Measurements from ENCODE around the gene COMMD4. TPM values are rescaled to one million over a fixed set of nuclear protein-coding genes. Genes with fewer than 3 reads are reported as not detected.

The COMMD4 gene
- total and polyA plus RNA-seq, 10 of the 15 experiments (the other 5 are each of a cell fraction or from before 2014, with no cell fraction given), result 14.5 to 118 (median 75.3) TPM

GRCh38 chr15:75325922-75326321 lies 9.9 kb upstream of the COMMD4 start:
- ChIA-PET SMC1A (ENCODE audit: uncharacterized antibody, unreplicated experiment) (no interaction called here), POLR2A (no interaction called here), CTCF (no interaction called here), RAD21 (ENCODE audit: unreplicated experiment) (no interaction called here)
- no peak for DNase-seq (ENCODE audit: low read depth, low spot score)
- in situ Hi-C loops (cut with MboI) (no loop called here), intact Hi-C loops (cut with micrococcal nuclease; ENCODE audit: unreplicated experiment) (no loop called here)
- no peaks in the 10 kb centered on the region for H3K9me3 ChIP-seq (replicated peaks; ENCODE audit: control insufficient read depth, insufficient read depth, low read length)
- ATAC-seq, result no peak
- TF ChIP-seq POLR2AphosphoS2 (IDR thresholded peaks at IDR 0.05; ENCODE audit: low read depth, low read length), result no peak
- TF ChIP-seq NRF1 (conservative IDR thresholded peaks at IDR 0.05; ENCODE audit: low read depth, low read length), result no peak
- TF ChIP-seq CBX5 (IDR thresholded peaks at IDR 0.05; ENCODE audit: low read depth), result no peak
- TF ChIP-seq E4F1 (IDR thresholded peaks at IDR 0.05; ENCODE audit: borderline replicate concordance, partially characterized antibody), result no peak
- TF ChIP-seq JUND (IDR thresholded peaks at IDR 0.05; ENCODE audit: low read depth, low read length), result no peak
- H3K4me2 ChIP-seq (ENCODE audit: control insufficient read depth, insufficient read depth), result no peak overlapping the region
- H4K20me1 ChIP-seq (ENCODE audit: control insufficient read depth, insufficient read depth), result no peaks in the 10 kb centered on the region
- H2AFZ ChIP-seq (ENCODE audit: control insufficient read depth, low read depth, low read length), result no peak overlapping the region
- no peaks in the 10 kb centered on the region for H3K4me1 ChIP-seq (ENCODE audit: control insufficient read depth, insufficient read depth, low read length)
- no peak overlapping the region for H3K4me3 ChIP-seq
- no peak for FAIRE-seq
- no peaks in the 10 kb centered on the region for H3K27me3 ChIP-seq (replicated peaks in 1 of 2; ENCODE audit: control insufficient read depth in 2 of 2, insufficient read depth in 2 of 2, low read length in 1 of 2)
- no peak overlapping the region for H3K9ac ChIP-seq (ENCODE audit: control insufficient read depth, insufficient read depth, low read length)
- WGBS (ENCODE audit: insufficient coverage, insufficient replicate concordance, low lambda C conversion rate, missing lambda C conversion rate), result 32% methylated on average over 4 of the region's 4 CpGs
- H3K27ac ChIP-seq (ENCODE audit: control insufficient read depth, insufficient read depth), result no peak overlapping the region
- no TSS peak for BruUV-seq (replicated peaks)
- H3K79me2 ChIP-seq (ENCODE audit: control insufficient read depth, insufficient read depth, low read length), result no peaks in the 10 kb centered on the region
- H3K36me3 ChIP-seq (ENCODE audit: control insufficient read depth in 2 of 2, insufficient read depth in 2 of 2, low read length in 1 of 2), result no peaks in the 10 kb centered on the region

GRCh38 chr15:75327005-75327404 lies 8.9 kb upstream of the COMMD4 start:
- ATAC-seq (no peak), DNase-seq (ENCODE audit: low read depth, low spot score) (no peak), FAIRE-seq (no peak)
- Histone ChIP-seq H3K4me1 (ENCODE audit: control insufficient read depth, insufficient read depth, low read length) (no peaks in the 10 kb centered on the region), H3K4me2 (ENCODE audit: control insufficient read depth, insufficient read depth) (no peak overlapping the region), H4K20me1 (ENCODE audit: control insufficient read depth, insufficient read depth) (no peaks in the 10 kb centered on the region), H3K27me3 (replicated peaks in 1 of 2; ENCODE audit: control insufficient read depth in 2 of 2, insufficient read depth in 2 of 2, low read length in 1 of 2) (no peaks in the 10 kb centered on the region), H3K36me3 (ENCODE audit: control insufficient read depth in 2 of 2, insufficient read depth in 2 of 2, low read length in 1 of 2) (no peaks in the 10 kb centered on the region), H3K9ac (ENCODE audit: control insufficient read depth, insufficient read depth, low read length) (no peak overlapping the region), H2AFZ (ENCODE audit: control insufficient read depth, low read depth, low read length) (no peak overlapping the region), H3K27ac (ENCODE audit: control insufficient read depth, insufficient read depth) (no peak overlapping the region), H3K79me2 (ENCODE audit: control insufficient read depth, insufficient read depth, low read length) (no peaks in the 10 kb centered on the region), H3K4me3 (no peak overlapping the region), H3K9me3 (replicated peaks; ENCODE audit: control insufficient read depth, insufficient read depth, low read length) (no peaks in the 10 kb centered on the region)
- ChIA-PET CTCF (interaction anchor here (2.9 kb wide), 1 partner anchor 42 kb away, joined by 8 read pairs; the partner anchor contains the start of gene MAN2C1), POLR2A (no interaction called here), SMC1A (ENCODE audit: uncharacterized antibody, unreplicated experiment) (no interaction called here), RAD21 (ENCODE audit: unreplicated experiment) (no interaction called here)
- in situ Hi-C loops (cut with MboI), result no loop called here
- WGBS (ENCODE audit: insufficient coverage, insufficient replicate concordance, low lambda C conversion rate, missing lambda C conversion rate), result 39% methylated on average over 4 of the region's 4 CpGs
- intact Hi-C loops (cut with micrococcal nuclease; ENCODE audit: unreplicated experiment), result no loop called here
- BruUV-seq (replicated peaks), result no TSS peak
- no peak for TF ChIP-seq MYB (IDR thresholded peaks at IDR 0.05; ENCODE audit: borderline replicate concordance, low read depth, low read length)
- no peak for TF ChIP-seq ELK1 (IDR thresholded peaks at IDR 0.05; ENCODE audit: low read depth, low read length)
- no peak for TF ChIP-seq ATF3 (IDR thresholded peaks at IDR 0.05; ENCODE audit: borderline replicate concordance, extremely low read depth, low read depth, low read length)
- TF ChIP-seq TCF3 (IDR thresholded peaks at IDR 0.05; ENCODE audit: borderline replicate concordance, insufficient read depth, low read depth, low read length), result no peak
- TF ChIP-seq MYC (IDR thresholded peaks at IDR 0.05; ENCODE audit: insufficient read depth, insufficient read length, insufficient replicate concordance, low read length, severe bottlenecking), result no peak
- TF ChIP-seq YY1 (IDR thresholded peaks at IDR 0.05; ENCODE audit: low read depth, low read length), result no peak
- TF ChIP-seq TARDBP (IDR thresholded peaks at IDR 0.05; ENCODE audit: borderline replicate concordance), result no peak
- no peak for TF ChIP-seq RBBP5 (conservative IDR thresholded peaks at IDR 0.05)
- no peak for TF ChIP-seq MEF2B (IDR thresholded peaks at IDR 0.05; ENCODE audit: partially characterized antibody, poor library complexity, severe bottlenecking)
- no peak for TF ChIP-seq FOXK2 (IDR thresholded peaks at IDR 0.05)
- TF ChIP-seq SMARCA5 (IDR thresholded peaks at IDR 0.05), result no peak

Measured in GM12878 (cell line).